Left lobe of liver (tissue), 2 donors: ENCODE data around the gene PEX7. TPM values are rescaled to one million over a fixed set of nuclear protein-coding genes. Genes with fewer than 3 reads are reported as not detected.
"Not testable (repeated sequence)": the region's sequence is repeated elsewhere in the genome, so short reads cannot be mapped to it uniquely, and the experiment has no call there.

Source experiments
- ATAC-seq: fragments of 200-7000 bp; cut with Tn5 transposase; one replicate; pipeline ENCODE4 v1.9.1; 2020; ENCODE audit warnings: mild to moderate bottlenecking, moderate library complexity
- DNase-seq: peaks from one replicate; pipeline ENCODE4 v3.0.0-alpha.2; 2020; ENCODE audit warnings: low spot score
- total RNA-seq: library from RNA; stranded (reverse); gene quantifications from one replicate; pipeline ENCODE4 v1.2.1, GENCODE V29; 2021
- donor health status: DM: no; HTN: no; CAD: no; lungs with moderate emphysema.
- donor health status: DM: no; HTN: yes; CAD: no.

PEX7 gene
- total RNA-seq, 1 donor from 2014 or later = 5.6 TPM

DNA sequence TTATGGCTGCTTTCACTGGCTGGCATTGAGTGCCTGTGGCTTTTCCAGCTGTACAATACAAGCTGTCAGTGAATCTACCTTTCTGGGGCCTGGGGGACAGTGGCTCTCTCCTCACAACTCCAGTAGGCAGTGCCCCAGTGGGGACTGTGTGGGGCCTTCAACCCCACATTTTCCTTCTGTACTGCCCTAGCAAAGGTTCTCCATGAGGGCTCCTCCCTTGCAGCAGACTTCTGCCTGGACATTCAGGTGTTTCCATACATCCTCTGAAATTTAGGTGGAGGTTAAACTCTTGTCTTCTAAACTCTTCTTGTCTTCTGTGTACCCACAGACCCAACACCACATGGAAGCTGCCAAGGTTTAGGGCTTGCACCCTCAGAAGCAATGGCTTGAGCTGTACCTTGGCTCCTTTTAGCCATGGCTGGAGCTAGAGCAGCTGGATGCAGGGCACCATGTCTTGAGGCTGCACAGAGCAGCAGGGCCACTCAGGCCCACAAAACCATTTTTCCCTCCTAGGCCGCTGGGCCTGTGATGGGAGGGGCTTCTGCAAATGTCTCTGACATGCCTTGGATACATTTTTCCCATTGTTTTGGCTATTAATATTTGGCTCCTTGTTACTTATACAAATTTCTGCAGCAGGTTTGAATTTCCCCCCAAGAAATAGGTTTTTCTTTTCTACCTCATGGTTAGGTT, 9.6 kb downstream of the PEX7 start:
- no peak for ATAC-seq

GRCh38 chr6:136840276-136841001, 18.0 kb downstream of the PEX7 start:
- ATAC-seq (no peak), DNase-seq (no peak)

More for the DNA sequence above, 9.6 kb downstream of the PEX7 start:
- DNase-seq = no peak

- DNase-seq = no peak
- no peak for ATAC-seq
Observed at GRCh38 chr6:136843210-136843609, 20.8 kb downstream of the PEX7 start.

DNA sequence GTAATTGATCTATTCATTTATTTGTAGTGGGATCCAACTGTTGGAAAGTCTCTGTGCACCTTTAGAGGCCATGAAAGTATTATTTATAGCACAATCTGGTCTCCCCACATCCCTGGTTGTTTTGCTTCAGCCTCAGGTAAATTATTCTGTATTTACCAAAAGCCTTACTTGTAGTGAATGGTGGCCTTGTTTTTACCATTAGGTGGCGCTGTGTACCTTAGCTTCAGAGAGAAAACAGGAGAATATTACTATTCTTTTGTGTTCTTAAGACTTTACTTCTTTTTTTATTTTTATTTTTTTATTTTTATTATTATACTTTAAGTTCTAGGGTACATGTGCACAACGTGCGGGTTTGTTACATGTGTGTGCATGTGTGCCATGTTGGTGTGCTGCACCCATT, 23.7 kb downstream of the PEX7 start:
- DNase-seq (no peak), ATAC-seq (peak; percentile 72)

GRCh38 chr6:136846477-136846876, 24.1 kb downstream of the PEX7 start:
- DNase-seq, ATAC-seq: not testable (repeated sequence)

DNA sequence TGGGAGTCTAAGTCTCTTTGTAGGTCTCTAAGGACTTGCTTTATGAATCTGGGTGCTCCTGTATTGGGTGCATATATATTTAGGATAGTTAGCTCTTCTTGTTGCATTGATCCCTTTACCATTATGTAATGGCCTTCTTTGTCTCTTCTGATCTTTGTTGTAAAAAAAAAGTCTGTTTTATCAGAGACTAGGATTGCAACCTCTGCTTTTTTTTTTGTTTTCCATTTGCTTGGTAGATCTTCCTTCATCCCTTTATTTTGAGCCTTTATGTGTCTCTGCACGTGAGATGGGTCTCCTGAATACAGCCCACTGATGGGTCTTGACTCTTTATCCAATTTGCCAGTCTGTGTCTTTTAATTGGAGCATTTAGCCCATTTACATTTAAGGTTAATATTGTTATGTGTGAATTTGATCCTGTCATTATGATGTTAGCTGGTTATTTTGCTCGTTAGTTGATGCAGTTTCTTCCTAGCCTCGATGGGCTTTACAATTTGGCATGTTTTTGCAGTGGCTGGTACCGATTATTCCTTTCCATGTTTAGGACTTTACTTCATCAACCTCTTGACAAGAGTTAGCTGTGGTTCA, 27.7 kb downstream of the PEX7 start:
- ATAC-seq, DNase-seq: not testable (repeated sequence)

DNA sequence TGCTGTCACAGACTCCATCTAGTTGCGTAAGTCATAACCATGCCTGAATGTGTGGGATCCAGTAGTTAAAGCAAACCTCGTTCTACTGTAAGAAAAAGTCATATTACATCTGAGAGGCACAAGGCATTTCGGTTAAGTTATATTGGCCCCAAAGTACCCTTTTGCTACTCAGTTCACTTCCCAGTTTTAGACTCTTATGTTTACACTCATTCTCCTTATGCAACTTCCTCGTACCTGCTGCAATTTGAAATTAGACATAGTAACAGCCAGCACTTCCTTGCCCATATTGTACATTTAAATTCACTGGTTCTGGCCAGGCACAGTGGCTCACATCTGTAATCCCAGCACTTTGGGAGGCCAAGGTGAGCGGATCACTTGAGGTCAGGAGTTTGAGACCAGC, 37.0 kb downstream of the PEX7 start:
- no peak for DNase-seq
- ATAC-seq = no peak

- ATAC-seq (no peak), DNase-seq (no peak)
Observed at GRCh38 chr6:136860043-136860442, 37.7 kb downstream of the PEX7 start.

- no peak for ATAC-seq
- DNase-seq = no peak
Observed at GRCh38 chr6:136862662-136863061, 40.3 kb downstream of the PEX7 start.

DNA sequence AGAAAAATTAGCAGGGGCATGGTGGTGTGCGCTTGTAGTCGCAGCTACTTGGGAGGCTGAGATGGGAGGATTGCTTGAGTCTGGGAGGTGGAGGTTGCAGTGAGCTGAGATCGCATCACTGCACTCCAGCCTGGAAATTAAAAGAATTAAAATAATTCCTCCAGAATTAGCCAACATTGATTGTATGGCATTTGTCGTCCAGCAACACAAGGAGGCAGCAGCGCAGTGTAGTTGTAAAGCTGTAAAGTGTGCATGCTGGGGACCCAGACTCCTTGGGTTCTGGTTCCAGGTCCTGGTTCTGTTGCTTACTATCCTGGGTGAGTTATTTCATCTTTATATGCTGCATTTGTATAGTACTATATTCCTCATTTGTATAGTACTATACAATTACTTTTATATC, 41.4 kb downstream of the PEX7 start:
- ATAC-seq (no peak), DNase-seq (no peak)

- DNase-seq (no peak), ATAC-seq (no peak)
Observed at GRCh38 chr6:136864676-136865075, 42.3 kb downstream of the PEX7 start.

- DNase-seq (no peak), ATAC-seq (no peak)
Observed at GRCh38 chr6:136866872-136867416, 44.6 kb downstream of the PEX7 start.

GRCh38 chr6:136869451-136869850, 47.1 kb downstream of the PEX7 start:
- ATAC-seq (no peak), DNase-seq (no peak)

- DNase-seq = no peak
- no peak for ATAC-seq
Observed at GRCh38 chr6:136873748-136874147, 51.4 kb downstream of the PEX7 start.

DNA sequence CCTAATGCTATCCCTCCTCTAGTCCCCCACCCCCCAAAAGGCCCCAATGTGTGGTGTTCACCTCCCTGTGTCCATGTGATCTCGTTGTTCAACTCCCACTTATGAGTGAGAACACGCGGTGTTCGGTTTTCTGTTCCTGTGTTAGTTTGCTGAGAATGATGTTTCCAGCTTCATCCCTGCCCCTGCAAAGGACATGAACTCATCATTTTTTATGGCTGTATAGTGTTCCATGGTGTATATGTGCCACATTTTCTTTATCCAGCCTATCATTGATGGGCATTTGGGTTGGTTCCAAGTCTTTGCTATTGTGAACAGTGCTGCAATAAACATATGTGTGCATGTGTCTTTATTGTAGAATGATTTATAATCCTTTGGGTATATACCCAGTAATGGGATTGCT, 54.1 kb downstream of the PEX7 start:
- not testable (repeated sequence) for ATAC-seq

GRCh38 chr6:136880748-136881460, 58.5 kb downstream of the PEX7 start:
- DNase-seq = no peak
- ATAC-seq = no peak

More for the DNA sequence above, 54.1 kb downstream of the PEX7 start:
- DNase-seq = not testable (repeated sequence)

DNA sequence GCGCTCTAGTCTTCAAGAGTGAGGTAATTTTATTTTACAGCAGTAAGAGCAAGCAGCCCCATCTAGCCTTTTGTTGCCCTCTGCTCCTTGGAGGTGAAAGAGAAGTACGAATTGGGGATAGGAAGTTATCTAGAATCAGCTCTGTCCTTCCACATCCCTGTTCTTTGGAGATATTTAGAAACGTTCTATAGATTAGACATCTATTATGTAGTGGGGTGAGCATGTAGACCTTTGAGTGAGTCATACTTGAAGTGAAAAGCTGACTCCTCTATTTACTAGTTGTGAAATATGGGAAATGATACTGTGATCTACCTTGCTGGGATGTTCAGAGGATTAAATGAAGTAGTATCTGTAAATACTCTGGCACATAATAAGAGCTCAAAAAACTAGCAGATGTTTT, 63.7 kb downstream of the PEX7 start:
- DNase-seq = no peak
- ATAC-seq = no peak

- ATAC-seq (no peak), DNase-seq (no peak)
Observed at GRCh38 chr6:136887953-136888352, 65.6 kb downstream of the PEX7 start.

GRCh38 chr6:136889271-136890193, 67.1 kb downstream of the PEX7 start:
- ATAC-seq (no peak), DNase-seq (no peak)
